NCI-H82 (cell line): Measurements from ENCODE around the gene DDR2.

Experiments
- DNase-seq: peaks from one replicate; lab custom pipeline; 2025; lab: John Stamatoyannopoulos, UW

The DDR2 gene

GRCh38 chr1:162629651-162630050 is 2.6 kb upstream of the DDR2 start:
- DNase-seq: no peak

- peak; percentile 29 for DNase-seq
These were observed 595 bp upstream of the DDR2 start for GRCh38 chr1:162631546-162632191.

- no peak for DNase-seq
These were observed 425 bp downstream of the DDR2 start for GRCh38 chr1:162632698-162633080.

DNA sequence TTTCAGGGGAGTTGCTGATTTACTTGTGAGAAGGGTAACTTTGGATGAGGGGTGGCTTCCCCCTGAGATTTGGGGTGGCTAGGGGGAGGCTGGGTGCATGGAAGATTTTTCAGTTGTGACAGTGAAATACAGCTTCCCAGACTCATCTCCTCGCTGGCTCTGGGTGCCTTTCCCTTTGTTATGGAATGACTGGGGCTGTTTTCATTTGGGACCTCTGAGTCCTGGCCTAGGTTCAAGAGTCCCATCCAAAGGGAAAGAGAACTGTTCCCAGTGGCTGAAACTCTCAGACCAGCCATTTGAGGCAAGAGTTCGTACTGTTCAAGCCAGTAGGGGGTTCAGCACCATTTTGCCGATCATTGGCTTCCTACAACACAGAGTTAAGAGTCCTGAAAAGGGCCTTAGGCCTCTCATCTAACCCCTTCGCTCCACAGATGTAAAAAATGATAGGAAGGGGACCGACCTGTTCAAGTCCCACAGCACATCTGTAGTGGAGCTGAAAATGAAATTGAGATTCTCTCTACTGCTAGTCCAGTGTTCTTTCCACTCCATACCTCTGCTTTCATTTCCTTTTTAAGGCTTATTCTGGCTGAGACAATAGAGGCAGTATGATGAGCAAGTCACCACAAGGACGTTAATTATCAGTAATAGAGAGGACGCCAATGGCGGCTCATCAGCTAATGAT is 958 bp downstream of the DDR2 start:
- DNase-seq: no peak

DNA sequence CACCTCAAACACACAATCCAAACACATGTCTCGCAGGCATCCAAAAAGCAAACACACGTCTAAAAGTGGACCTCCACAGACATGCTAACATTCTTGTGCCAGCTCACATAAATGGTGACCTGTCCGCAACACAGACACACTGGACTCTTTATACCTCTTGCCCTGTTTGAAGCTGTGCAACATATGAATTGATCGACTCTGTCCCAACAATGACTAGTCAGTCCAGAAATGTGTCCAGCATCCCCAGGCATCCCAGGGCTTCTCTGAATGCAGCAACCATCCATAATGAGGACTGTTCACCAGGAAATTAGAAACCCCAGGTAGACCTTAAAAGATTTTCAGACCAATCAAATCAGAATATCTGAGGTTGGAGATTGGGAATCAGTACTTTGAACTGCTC is 3.2 kb downstream of the DDR2 start:
- DNase-seq: no peak

GRCh38 chr1:162639718-162640117 is 7.5 kb downstream of the DDR2 start:
- DNase-seq: no peak

DNA sequence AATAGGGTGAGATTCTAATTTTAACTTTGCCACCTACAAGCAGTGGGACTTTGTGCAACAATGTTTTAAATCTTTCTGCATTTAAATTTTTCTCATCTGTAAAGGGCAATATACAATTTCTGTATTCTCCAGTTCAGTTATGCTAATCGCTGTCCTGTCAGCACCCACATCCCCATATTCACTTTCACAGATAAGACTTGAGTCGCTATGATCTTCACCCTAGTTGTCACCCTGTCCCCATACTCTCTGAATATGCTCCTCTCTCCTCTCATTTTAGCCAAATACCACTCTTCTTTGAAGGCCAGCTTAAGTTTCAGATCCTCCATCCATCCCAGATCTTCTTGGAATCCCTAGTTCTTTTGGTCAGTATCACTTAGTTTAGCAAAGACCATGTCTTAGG is 8.8 kb downstream of the DDR2 start:
- DNase-seq: no peak

DNA sequence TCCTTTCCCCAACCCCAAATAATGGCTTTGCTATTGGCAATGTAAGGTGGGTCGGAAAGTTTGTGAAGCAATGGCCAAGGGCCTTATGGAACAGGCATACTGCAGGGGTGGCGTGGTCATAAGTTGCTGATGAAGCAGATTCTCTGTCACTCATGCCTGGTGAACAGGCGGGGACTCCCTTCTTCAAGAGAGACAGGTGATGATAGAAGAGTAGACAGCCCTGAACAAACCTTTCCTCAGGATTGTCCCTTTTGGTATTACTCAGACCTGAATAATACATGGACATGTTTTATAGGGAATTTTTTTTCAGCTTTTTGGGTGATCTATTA is 12.7 kb downstream of the DDR2 start:
- no peak for DNase-seq

DNA sequence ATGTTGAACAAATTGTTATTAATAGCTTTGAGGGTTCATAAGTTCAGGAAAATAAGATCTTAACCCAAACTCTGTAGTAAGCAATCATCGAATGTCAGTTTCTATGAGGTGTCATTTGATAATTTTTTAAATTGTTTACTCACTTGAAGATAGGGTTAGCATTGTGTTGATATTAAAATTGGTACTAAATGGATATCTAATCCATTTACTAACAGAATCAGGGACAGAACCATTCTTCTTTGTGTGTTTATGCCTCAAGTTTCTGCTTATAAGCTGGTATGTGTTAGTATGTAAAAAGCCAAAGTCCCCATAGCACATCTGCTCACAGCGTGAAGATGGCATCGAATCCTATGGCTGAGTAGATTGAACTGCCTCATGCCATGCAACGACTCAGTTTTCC is 13.4 kb downstream of the DDR2 start:
- DNase-seq: no peak

DNA sequence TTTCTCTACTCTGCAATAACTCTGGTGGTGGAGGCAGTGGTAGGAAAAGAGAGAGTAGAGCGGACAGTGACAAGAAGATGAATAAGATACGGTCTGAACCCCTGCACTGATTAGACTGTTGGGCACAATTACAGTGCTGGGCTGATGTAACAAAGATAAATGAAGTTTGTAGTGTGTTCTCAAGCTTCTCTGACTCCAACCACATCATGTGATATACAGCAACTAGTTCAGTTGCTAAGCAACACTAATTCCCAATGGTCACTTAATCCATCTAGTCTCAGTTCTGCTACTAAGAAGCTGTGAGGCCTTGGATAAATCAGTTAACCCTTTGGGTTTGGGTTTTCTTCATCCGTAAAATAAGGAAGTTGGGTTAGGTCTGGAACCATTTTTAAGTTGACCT is 17.3 kb downstream of the DDR2 start:
- peak; percentile 92 for DNase-seq

- no peak for DNase-seq
These were observed 22.8 kb downstream of the DDR2 start for GRCh38 chr1:162654915-162655620.

DNA sequence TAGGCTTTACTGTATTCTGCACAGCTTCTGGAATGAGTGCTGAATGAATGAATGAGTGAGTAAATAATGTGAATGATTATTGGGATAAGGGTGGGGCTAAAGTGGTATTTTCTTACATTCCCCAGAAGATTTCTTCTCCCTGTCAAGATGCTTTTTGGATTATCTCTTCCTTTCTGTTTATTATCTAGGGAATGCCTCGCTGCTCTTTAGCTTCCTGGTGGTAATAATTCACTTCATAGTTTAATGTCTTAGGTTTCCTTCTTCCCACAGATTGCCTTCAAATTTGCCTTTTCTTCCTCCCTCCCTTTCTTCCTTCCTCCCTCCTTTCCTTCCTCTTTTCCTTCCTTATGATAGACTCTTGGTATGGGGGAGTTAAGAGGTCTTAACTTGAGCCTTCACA is 24.0 kb downstream of the DDR2 start:
- no peak for DNase-seq

DNA sequence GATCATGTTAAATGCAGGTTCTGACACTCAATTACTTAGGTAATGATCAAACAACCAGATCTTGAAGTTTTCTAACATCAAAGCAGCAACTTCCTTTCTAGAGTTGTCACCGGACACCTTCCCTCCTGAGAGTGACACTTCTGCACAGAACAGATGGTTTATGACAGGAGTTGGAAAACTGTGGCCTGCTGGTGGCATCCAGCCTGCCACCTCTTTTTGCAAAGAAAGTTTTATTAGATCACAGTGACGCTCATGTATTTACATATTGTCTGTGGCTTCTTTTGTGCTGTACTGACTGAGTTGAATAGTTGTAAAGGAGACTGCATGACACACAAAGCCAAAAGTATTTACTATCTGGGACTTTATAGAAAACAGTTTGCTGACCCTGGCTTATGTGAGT is 28.3 kb downstream of the DDR2 start:
- DNase-seq: no peak

GRCh38 chr1:162661336-162661735 is 29.1 kb downstream of the DDR2 start:
- no peak for DNase-seq

DNA sequence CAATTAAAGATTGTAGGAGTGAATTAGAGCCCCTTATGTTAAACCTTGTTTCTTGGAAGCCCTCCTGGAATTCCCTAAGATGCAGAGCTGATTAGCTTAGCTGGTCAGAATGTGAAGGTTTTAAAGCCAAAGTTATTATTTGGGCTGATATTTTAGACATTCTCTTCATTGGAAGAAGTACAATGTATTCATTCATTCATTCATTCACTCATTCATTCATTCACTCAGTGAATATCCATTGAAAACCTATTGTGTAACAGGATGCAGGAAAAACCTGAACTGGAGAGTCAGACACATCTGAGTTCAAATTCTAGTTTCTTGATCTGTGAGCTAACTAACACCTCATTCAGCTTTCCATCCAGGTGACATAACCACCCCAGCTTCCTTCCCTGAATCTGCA is 29.7 kb downstream of the DDR2 start:
- DNase-seq: no peak

DNA sequence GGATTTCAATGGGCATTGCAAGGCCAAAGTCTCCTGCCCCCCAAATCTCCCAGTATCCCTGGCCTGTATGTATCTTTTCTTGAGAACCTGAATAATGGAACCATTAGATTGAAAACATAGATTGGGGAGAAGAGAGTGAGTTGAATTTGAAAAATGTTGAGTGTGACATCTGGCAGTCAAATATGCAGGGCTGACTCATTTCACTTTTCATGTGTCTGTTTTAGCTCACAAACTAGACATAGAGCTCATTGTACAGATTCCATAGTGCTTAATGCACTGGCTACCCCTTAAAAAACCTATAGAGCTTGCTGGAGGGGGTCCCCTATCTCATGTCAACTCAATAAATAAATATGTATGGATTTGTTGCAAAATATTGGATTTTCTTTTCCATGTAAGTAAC is 30.8 kb downstream of the DDR2 start:
- DNase-seq: no peak

DNA sequence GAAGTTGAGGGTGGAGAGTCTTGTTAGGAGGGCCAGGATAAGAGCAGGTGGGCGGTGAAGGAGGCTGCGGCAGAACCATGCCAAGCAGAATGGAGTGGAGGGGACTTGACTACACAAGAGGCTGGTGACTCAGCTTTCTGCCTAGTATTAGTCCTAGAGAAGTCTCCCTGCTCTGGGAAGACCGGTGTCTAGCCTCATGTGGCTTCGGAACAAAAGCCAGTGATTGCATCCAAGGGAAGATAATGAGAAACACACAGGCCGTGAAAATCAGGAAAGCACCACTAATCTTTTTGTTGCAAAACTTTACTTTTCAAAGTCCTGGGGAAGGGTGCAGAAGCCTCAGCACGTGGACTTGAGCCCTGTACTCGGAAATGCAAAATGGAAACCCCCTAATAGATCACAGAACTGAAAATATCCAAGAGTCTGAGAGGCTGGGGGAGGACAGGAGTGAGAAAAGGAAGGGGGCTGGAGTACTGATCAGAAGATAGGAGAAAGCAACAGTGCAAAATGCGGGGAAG is 31.4 kb downstream of the DDR2 start:
- no peak for DNase-seq

GRCh38 chr1:162666006-162666645 is 33.9 kb downstream of the DDR2 start:
- peak; percentile 83 for DNase-seq

GRCh38 chr1:162667381-162668080 is 35.3 kb downstream of the DDR2 start:
- no peak for DNase-seq

GRCh38 chr1:162670928-162671663 is 38.8 kb downstream of the DDR2 start:
- DNase-seq: no peak

DNA sequence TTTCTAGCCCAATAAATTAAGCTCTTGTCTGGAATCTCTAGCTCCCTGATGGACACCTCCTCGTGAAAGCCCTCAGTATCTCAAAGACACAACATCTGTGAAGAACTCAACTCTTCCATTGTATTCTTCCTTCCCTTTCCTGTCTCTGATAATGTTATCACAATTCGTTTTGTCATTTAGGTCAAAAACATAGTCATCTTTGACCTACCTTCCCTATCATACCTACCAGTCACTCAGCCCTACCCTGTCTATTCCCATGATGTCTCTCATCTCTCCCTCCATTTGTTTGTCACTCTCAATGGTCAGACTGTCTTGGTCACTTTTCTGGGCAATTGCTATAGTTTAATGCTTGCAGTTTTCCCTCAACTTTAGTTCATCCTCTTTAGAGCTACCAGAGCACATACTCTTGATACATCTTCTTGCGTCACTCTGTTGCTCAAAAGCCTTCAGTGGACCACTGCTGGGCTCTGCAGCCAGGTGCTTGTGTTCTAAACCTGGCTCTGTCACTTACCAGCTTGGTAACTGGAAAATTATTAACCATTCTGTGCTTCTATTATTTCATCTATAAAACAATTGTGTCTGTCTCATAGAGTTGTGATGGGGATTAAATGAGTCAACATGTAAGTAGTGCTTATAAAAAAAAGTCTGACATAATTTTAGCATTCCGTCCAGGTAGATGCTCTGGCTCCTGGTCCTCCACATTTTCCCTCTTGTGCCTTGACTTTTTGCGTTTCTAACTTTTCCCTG is 39.6 kb downstream of the DDR2 start:
- DNase-seq: no peak
